GM10266 (cell line): ENCODE results near the gene SLC22A23.

Experiments
- DNase-seq: peaks from one replicate; pipeline ENCODE4 v3.0.0; 2012; ENCODE audit errors: extremely low spot score
- TF ChIP-seq, protein P1 (sequence below): IDR thresholded peaks from 2 replicates; pipeline ENCODE4 v1.5.1; 2012; ENCODE audit warnings: mild to moderate bottlenecking, low read depth; ENCODE audit not compliant: control insufficient read depth, insufficient read depth; ENCODE audit errors: missing control alignments

The SLC22A23 gene

DNA sequence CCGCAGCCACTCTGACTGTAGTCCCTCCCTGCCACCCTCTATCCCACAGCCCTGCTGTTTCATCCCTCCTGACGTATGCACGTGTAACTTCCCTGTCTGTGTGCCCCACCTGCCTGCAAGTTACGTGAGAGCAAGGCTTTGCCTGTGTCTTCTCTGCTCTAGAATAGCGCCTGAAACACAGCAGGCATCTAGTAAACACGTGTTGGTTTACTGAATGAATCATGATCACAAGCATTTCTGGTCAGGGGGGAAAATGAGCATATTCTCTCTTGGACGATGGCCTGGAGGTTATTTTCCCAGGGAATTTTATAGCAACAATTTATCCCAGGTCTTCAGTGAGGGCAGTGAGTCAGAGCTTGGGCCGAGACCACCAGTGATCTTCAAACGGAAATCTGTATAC is 159.8 kb downstream of the SLC22A23 start:
- DNase-seq: no peak
- TF ChIP-seq, protein P1, sequence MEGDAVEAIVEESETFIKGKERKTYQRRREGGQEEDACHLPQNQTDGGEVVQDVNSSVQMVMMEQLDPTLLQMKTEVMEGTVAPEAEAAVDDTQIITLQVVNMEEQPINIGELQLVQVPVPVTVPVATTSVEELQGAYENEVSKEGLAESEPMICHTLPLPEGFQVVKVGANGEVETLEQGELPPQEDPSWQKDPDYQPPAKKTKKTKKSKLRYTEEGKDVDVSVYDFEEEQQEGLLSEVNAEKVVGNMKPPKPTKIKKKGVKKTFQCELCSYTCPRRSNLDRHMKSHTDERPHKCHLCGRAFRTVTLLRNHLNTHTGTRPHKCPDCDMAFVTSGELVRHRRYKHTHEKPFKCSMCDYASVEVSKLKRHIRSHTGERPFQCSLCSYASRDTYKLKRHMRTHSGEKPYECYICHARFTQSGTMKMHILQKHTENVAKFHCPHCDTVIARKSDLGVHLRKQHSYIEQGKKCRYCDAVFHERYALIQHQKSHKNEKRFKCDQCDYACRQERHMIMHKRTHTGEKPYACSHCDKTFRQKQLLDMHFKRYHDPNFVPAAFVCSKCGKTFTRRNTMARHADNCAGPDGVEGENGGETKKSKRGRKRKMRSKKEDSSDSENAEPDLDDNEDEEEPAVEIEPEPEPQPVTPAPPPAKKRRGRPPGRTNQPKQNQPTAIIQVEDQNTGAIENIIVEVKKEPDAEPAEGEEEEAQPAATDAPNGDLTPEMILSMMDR: no peak

GRCh38 chr6:3296537-3296936 is 160.3 kb downstream of the SLC22A23 start:
- TF ChIP-seq, protein P1: no peak
- no peak for DNase-seq

DNA sequence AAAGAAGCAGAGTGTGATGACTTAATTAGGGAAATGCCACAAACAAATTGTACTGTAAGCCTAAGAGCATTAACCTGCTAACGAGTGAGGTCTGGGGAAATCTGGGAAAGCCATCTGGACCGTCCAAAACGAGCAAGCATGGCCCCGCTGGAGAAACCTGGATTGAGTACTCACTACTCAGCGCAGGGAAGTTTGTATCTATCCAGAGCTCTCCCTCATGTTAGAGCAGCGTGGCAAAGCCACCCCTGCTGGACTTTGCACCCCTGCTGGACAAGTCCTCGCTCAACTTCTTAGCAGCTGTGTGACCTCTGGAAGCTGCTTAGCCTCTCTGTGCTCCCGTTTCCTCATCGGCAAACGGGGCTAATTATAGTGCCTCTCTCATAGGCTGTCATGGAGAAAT is 160.8 kb downstream of the SLC22A23 start:
- TF ChIP-seq, protein P1: no peak
- no peak for DNase-seq

DNA sequence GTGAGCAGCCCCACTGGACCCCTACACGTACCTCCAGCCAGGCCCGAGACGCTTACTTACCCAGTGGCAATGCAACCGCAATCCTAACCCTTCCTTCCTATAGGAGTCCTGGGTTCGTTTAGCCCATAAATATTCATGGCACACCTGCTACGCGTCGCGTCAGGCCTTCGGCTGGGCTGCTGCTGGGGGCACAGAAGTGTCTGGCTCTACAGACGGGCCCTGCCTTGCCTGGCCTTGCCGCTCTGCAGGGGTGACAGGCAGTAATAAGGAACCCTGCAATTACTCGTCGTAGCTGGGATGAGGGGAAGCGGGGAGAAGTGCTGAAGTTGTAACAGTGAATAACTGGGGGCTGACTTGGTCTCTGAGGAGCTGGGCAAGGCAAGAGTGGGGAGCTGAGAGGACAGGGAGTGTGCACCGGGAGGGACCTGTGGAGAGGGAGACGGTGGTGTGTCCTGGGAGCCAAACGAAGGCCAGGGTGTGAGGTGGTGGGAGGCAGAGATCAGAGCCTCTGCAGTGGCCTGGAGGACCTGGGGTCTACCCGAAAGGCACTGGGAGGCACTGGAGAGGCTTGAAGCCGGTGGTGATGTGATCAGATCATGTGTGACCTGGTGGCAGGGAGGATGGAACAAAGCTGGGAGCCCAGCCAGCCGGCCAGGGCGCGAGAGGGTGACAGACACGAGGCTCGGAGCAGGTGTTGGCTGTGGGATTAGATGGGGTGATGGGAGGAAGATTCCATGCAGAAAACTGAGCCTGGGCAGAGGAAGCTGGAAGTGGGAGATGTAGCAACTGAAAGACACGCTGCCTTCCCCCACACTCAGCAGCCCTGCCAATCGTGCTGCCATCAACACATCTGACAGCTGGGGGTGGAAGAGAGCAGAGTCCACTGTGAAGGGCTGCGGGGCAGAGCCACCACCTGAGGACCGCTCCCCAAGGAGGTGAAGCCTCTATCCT is 161.7 kb downstream of the SLC22A23 start:
- TF ChIP-seq, protein P1: peak; percentile 4
- DNase-seq: no peak

DNA sequence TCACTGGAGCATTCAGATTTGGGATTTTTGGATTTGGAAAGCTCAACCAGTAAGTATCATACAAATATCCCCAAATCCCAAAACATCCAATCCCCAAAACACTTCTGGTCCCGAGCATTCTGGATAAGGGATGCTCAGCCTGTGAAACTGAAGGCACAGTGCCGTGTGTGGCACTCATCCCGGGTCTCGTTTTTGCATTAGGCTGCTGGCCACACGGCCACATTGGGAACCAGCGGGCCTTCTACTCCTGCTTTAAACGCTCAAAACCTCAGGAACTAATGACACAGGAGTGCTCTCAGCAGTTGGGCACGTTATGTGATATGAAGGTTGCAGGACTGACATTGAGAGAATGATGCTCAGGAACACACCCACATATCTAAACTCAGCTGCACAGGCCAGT is 162.5 kb downstream of the SLC22A23 start:
- TF ChIP-seq, protein P1: no peak
- DNase-seq: no peak

GRCh38 chr6:3293271-3294155 is 163.3 kb downstream of the SLC22A23 start:
- no peak for DNase-seq
- TF ChIP-seq, protein P1: no peak
